Mucosa of rectum (tissue), 2 donors: ENCODE results near the gene PDE6H.

Source experiments
- H3K27ac ChIP-seq, 2 donors: one replicate each; pipeline ENCODE4 v1.7.0; 2013; ENCODE audit warnings: inconsistent platforms in 2 of 2, low read depth in 2 of 2, low read length in 2 of 2
- H3K27me3 ChIP-seq, 2 donors: one replicate each; pipeline ENCODE4 v1.7.0; 2013; ENCODE audit warnings: low read length in 2 of 2; ENCODE audit not compliant: control insufficient read depth in 2 of 2, insufficient read depth in 2 of 2
- H3K36me3 ChIP-seq, 2 donors: one replicate each; pipeline ENCODE4 v1.7.0; 2013; ENCODE audit warnings: low read length in 2 of 2; ENCODE audit not compliant: control insufficient read depth in 2 of 2, insufficient read depth in 2 of 2
- H3K4me1 ChIP-seq, 2 donors: one replicate each; pipeline ENCODE4 v1.7.0; 2013; ENCODE audit warnings: low read length in 2 of 2, mild to moderate bottlenecking in 1 of 2; ENCODE audit not compliant: control insufficient read depth in 2 of 2, insufficient read depth in 2 of 2
- H3K4me3 ChIP-seq, 2 donors: one replicate each; pipeline ENCODE4 v1.7.0; 2013; ENCODE audit warnings: low read length in 2 of 2
- H3K9ac ChIP-seq, 2 donors: one replicate each; pipeline ENCODE4 v1.7.0; 2013; ENCODE audit warnings: low read length in 2 of 2, low read depth in 1 of 2, mild to moderate bottlenecking in 1 of 2
- H3K9me3 ChIP-seq, 2 donors: one replicate each; pipeline ENCODE4 v1.7.0; 2013; ENCODE audit warnings: low read length in 2 of 2; ENCODE audit not compliant: control insufficient read depth in 2 of 2
- donor health status: healthy.
- donor health status: Normal muscosa, but diverticular disease.

The PDE6H gene

DNA sequence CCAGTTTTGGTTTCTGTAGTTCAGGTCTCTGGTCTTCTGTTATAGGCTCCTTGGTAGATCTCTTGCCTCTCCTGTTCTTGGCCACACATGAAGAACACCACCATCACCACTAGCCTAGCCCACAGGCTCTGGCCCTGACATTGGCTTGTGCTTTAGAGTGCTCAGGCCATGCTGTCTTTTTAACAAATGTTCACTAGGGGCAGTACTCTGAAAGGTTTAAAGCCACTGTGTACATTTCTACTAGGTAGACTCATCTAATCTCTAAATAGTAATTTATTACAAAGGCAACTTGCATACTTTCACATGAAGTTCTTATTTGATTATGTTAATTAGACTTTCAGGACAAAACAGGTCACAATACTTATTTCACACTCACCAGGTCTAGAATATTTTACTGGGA is 38.3 kb downstream of the PDE6H start:
- H3K27me3 ChIP-seq: no peaks in the 10 kb centered on the region
- H3K9me3 ChIP-seq: no peaks in the 10 kb centered on the region
- H3K4me1 ChIP-seq: no peaks in the 10 kb centered on the region
- H3K9ac ChIP-seq: no peak overlapping the region
- H3K27ac ChIP-seq: no peak overlapping the region
- no peak overlapping the region for H3K4me3 ChIP-seq
- no peaks in the 10 kb centered on the region for H3K36me3 ChIP-seq

DNA sequence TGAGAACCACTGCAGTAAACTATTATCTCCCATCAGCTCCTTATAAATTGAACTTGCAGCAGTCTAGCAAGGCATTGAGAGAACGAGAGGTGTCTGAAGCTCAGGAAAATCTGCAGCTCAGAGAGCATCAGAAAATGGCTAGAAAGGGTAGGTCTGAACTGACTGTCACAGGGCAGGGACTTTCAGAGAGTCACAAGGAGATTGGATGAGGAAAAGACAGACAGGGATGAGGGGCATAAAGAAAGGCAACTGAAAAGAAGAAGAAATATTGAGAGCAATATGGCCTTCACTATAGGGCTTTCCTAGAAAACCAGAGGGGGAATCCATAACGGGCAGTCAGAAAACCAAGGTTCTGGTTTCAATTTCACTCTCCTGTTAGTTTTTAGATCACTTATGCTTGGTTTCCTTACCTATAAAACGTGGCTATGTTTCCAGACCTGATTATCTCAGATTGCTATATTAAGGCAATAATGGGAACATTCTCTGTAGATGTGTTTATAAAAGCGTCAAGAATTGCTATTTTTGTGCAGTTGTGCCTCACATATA is 40.9 kb downstream of the PDE6H start:
- Histone ChIP-seq H3K27ac (no peak overlapping the region), H3K36me3 (no peaks in the 10 kb centered on the region), H3K4me1 (no peaks in the 10 kb centered on the region), H3K27me3 (no peaks in the 10 kb centered on the region), H3K4me3 (no peak overlapping the region), H3K9me3 (no peaks in the 10 kb centered on the region), H3K9ac (no peak overlapping the region)

DNA sequence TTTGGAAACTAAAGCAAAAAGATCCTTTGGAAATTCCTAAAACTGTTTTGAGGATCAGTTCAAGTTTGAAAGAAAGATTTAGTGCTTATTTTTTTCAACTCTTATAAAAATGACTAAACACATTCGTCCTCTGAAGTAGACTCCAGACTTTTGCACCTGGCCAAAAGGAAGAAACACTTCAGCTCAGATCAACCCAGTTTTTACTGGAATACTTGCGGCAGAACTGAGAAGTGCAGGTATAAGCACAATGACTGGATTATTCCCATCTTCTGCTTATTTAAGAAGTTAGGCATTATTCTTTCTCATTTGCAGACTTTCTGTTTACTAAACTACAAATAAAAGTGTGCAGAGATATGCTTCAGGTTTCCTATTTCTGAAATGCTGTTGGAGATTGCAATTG is 41.9 kb downstream of the PDE6H start:
- Histone ChIP-seq H3K27ac (no peak overlapping the region), H3K9ac (no peak overlapping the region), H3K4me1 (no peaks in the 10 kb centered on the region), H3K4me3 (no peak overlapping the region), H3K27me3 (no peaks in the 10 kb centered on the region), H3K9me3 (no peaks in the 10 kb centered on the region), H3K36me3 (no peaks in the 10 kb centered on the region)

- H3K27ac ChIP-seq: no peak overlapping the region
- H3K4me3 ChIP-seq: no peak overlapping the region
- H3K9ac ChIP-seq: no peak overlapping the region
- H3K27me3 ChIP-seq: no peaks in the 10 kb centered on the region
- H3K4me1 ChIP-seq: no peaks in the 10 kb centered on the region
- no peaks in the 10 kb centered on the region for H3K36me3 ChIP-seq
- H3K9me3 ChIP-seq: no peaks in the 10 kb centered on the region
Observed at GRCh38 chr12:15015121-15015520, 42.3 kb downstream of the PDE6H start.

- Histone ChIP-seq H3K27me3 (no peaks in the 10 kb centered on the region), H3K9ac (no peak overlapping the region), H3K9me3 (no peaks in the 10 kb centered on the region), H3K27ac (no peak overlapping the region), H3K4me3 (no peak overlapping the region), H3K4me1 (no peaks in the 10 kb centered on the region), H3K36me3 (no peaks in the 10 kb centered on the region)
Observed at GRCh38 chr12:15020156-15020555, 47.3 kb downstream of the PDE6H start.
